Embryonic facial prominence (tissue), 1 donor: ENCODE measurements around the gene MTR.
"Not testable (repeated sequence)": the region's sequence is repeated elsewhere in the genome, so short reads cannot be mapped to it uniquely, and the experiment has no call there.

Experiments used
- DNase-seq: peaks from one replicate; pipeline ENCODE4 v3.0.0-alpha.2; 2016; ENCODE audit errors: extremely low spot score

The MTR gene

GRCh38 chr1:236904892-236905741, 110.0 kb downstream of the MTR start:
- no peak for DNase-seq

GRCh38 chr1:236907205-236907604, 112.1 kb downstream of the MTR start:
- no peak for DNase-seq

- DNase-seq: no peak
Observed at GRCh38 chr1:236908669-236909068, 113.6 kb downstream of the MTR start.

GRCh38 chr1:236911047-236911446, 116.0 kb downstream of the MTR start:
- DNase-seq: not testable (repeated sequence)

- DNase-seq: no peak
Observed at GRCh38 chr1:236913371-236914037, 118.4 kb downstream of the MTR start.

GRCh38 chr1:236914375-236914774, 119.3 kb downstream of the MTR start:
- DNase-seq: no peak

- no peak for DNase-seq
Observed at GRCh38 chr1:236916131-236916800, 121.2 kb downstream of the MTR start.

- no peak for DNase-seq
Observed at GRCh38 chr1:236917448-236917847, 122.4 kb downstream of the MTR start.

- DNase-seq: no peak
Observed at GRCh38 chr1:236920286-236920894, 125.3 kb downstream of the MTR start.

GRCh38 chr1:236921610-236922009, 126.5 kb downstream of the MTR start:
- DNase-seq: no peak

- no peak for DNase-seq
Observed at GRCh38 chr1:236922190-236922589, 127.1 kb downstream of the MTR start.

GRCh38 chr1:236925386-236925785, 130.3 kb downstream of the MTR start:
- no peak for DNase-seq

- DNase-seq: no peak
Observed at GRCh38 chr1:236930503-236930902, 135.4 kb downstream of the MTR start.

GRCh38 chr1:236938760-236939159, 143.7 kb downstream of the MTR start:
- DNase-seq: no peak

GRCh38 chr1:236942431-236942830, 147.3 kb downstream of the MTR start:
- no peak for DNase-seq

- DNase-seq: no peak
Observed at GRCh38 chr1:236944556-236944955, 149.5 kb downstream of the MTR start.

GRCh38 chr1:236945002-236945401, 149.9 kb downstream of the MTR start:
- no peak for DNase-seq

- no peak for DNase-seq
Observed at GRCh38 chr1:236947794-236948193, 152.7 kb downstream of the MTR start.

- no peak for DNase-seq
Observed at GRCh38 chr1:236948381-236948780, 153.3 kb downstream of the MTR start.

GRCh38 chr1:236948996-236949395, 153.9 kb downstream of the MTR start:
- DNase-seq: no peak

- DNase-seq: no peak
Observed at GRCh38 chr1:236950365-236950764, 155.3 kb downstream of the MTR start.

GRCh38 chr1:236951672-236952071, 156.6 kb downstream of the MTR start:
- DNase-seq: no peak
